ENCODE measurements around the gene PCDH9. TPM values are rescaled to one million over a fixed set of nuclear protein-coding genes. Genes with fewer than 3 reads are reported as not detected.

The PCDH9 gene
- total RNA-seq, 1 donor from 2014 or later = 20.2 TPM

GRCh38 chr13:66640231-66640630, 589.9 kb downstream of the PCDH9 start:
- Mint-ChIP-seq H3K4me3 (no peak overlapping the region), H3K27ac (no peak overlapping the region), H3K27me3 (no peaks in the 10 kb centered on the region), H3K4me1 (ENCODE audit: unreplicated experiment) (peaks cover 11% of the 10 kb centered on the region), H3K9me3 (no peaks in the 10 kb centered on the region), H3K36me3 (no peaks in the 10 kb centered on the region)
- no peak for TF ChIP-seq CTCF (conservative IDR thresholded peaks at IDR 0.05)
- no peak for DNase-seq (ENCODE audit: extremely low spot score, unreplicated experiment)

- Mint-ChIP-seq H3K9me3 (no peaks in the 10 kb centered on the region), H3K4me3 (no peak overlapping the region), H3K27ac (no peak overlapping the region), H3K4me1 (ENCODE audit: unreplicated experiment) (peaks cover 11% of the 10 kb centered on the region), H3K36me3 (no peaks in the 10 kb centered on the region), H3K27me3 (no peaks in the 10 kb centered on the region)
- DNase-seq (ENCODE audit: extremely low spot score, unreplicated experiment) = no peak
- no peak for TF ChIP-seq CTCF (conservative IDR thresholded peaks at IDR 0.05)
Observed at GRCh38 chr13:66639044-66639443, 591.1 kb downstream of the PCDH9 start.

DNA sequence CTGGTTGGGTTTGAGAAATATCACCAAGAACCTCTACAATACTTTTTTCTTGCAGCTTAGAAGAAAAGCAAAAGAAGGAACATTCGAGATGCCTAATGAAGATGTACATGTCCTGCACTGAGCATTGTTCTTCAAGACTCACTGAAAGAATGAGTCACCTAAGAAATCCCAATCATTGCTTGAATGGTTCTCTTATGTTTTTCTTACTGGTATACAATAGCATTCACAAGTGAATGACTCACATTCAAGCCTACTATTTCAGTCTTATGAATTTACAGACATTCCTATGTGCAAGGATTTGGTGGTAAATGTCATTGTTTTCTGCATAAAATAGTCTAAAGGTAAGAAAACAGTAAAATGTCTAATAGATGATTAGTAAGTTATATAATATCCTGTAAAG, 594.6 kb downstream of the PCDH9 start:
- no peak for TF ChIP-seq CTCF (conservative IDR thresholded peaks at IDR 0.05)
- no peak for DNase-seq (ENCODE audit: extremely low spot score, unreplicated experiment)
- H3K4me3 Mint-ChIP-seq = no peak overlapping the region
- H3K27me3 Mint-ChIP-seq = no peaks in the 10 kb centered on the region
- H3K36me3 Mint-ChIP-seq = no peaks in the 10 kb centered on the region
- H3K27ac Mint-ChIP-seq = no peak overlapping the region
- H3K4me1 Mint-ChIP-seq (ENCODE audit: unreplicated experiment) = peaks cover 11% of the 10 kb centered on the region
- H3K9me3 Mint-ChIP-seq = no peaks in the 10 kb centered on the region

GRCh38 chr13:66634384-66634783, 595.8 kb downstream of the PCDH9 start:
- Mint-ChIP-seq H3K4me3 (no peak overlapping the region), H3K4me1 (ENCODE audit: unreplicated experiment) (peaks cover 7% of the 10 kb centered on the region), H3K9me3 (peaks cover 4% of the 10 kb centered on the region), H3K27me3 (no peaks in the 10 kb centered on the region), H3K27ac (no peak overlapping the region), H3K36me3 (no peaks in the 10 kb centered on the region)
- TF ChIP-seq CTCF (conservative IDR thresholded peaks at IDR 0.05) = no peak
- no peak for DNase-seq (ENCODE audit: extremely low spot score, unreplicated experiment)

DNA sequence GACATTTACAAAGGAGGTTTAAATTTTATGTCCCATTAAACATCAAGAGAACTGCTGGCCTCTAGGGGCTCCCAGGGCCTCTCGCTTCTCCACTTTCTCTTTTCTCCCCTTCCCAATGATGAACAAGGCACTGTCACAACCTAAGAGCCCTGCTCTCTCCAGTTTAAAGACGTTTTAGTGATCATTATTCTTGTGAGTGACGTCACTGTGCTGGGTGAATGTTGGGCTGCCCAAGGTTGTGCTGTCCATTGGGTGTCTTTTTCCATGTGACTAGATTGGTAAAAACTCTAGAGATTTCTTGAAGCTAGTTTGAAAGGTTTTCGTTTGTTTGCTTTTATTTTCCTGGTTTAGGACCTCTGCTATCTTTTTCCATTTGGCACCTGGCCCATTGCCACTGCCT, 602.6 kb downstream of the PCDH9 start:
- Mint-ChIP-seq H3K27me3 (no peaks in the 10 kb centered on the region), H3K27ac (no peak overlapping the region), H3K4me3 (no peak overlapping the region), H3K9me3 (peaks cover 5% of the 10 kb centered on the region), H3K36me3 (no peaks in the 10 kb centered on the region), H3K4me1 (ENCODE audit: unreplicated experiment) (no peaks in the 10 kb centered on the region)
- DNase-seq (ENCODE audit: extremely low spot score, unreplicated experiment) = no peak
- no peak for TF ChIP-seq CTCF (conservative IDR thresholded peaks at IDR 0.05)

DNA sequence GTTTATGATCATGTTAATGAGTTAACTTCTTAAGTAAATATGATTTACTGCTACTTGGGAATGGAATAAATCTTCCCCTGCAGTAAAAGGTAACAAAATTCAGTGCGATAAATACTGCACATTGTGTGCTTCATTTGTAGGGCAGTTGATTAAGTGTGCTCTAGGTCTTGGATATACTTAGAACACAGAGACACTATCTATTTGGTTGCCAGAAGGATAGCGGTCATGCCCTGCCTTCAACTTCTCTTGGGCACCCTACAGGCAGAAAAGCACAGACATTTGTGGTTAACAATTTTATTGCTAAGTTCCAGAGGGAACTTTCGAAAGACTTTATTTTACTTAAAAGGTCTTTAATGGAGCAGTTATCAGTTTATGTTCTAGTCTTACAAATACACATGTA, 605.8 kb downstream of the PCDH9 start:
- TF ChIP-seq CTCF (conservative IDR thresholded peaks at IDR 0.05) = no peak
- Mint-ChIP-seq H3K4me1 (ENCODE audit: unreplicated experiment) (no peaks in the 10 kb centered on the region), H3K36me3 (peaks cover 3% of the 10 kb centered on the region), H3K4me3 (no peak overlapping the region), H3K27me3 (no peaks in the 10 kb centered on the region), H3K9me3 (peaks cover 4% of the 10 kb centered on the region), H3K27ac (no peak overlapping the region)
- no peak for DNase-seq (ENCODE audit: extremely low spot score, unreplicated experiment)

Data from type B pancreatic cell (in vitro differentiated cells).